ENCODE data around the gene C9orf40.

Gene C9orf40

DNA sequence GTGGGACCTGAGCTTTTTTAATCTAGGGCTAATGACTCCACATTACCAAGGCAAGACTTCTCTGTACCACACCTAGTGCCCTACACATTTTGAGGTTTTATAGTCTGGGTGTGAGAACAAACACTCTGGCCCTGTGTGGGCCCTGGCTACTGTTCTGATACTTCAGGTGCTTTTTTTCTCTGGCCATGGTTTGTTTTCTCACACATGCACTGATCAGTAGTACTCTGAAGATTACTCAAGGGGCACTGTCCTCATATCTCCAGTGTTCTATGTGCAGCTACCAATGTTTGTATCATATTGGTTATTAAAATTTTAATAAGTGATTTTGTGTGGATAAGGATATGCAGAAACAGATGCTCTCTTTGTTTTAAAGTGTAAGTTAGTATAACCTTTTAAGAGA, 5.9 kb upstream of the C9orf40 start:
- H3K9me3 Mint-ChIP-seq = peaks cover 0 to 6% of the 10 kb centered on the region in 2 donors
- peaks cover 4 to 11% of the 10 kb centered on the region in 2 donors for H3K4me1 Mint-ChIP-seq (ENCODE audit: low read depth in 2 of 2)
- DNase-seq = no peak
- peaks cover 5% of the 10 kb centered on the region for H3K36me3 Mint-ChIP-seq (ENCODE audit: insufficient read depth)
- H3K4me3 Mint-ChIP-seq = no peak overlapping the region
- ATAC-seq (replicated peaks) = no peak
- peak overlapping the region in 1 of 2 donors; percentile 7 for H3K27ac Mint-ChIP-seq
- no peaks in the 10 kb centered on the region for H3K27me3 Mint-ChIP-seq

- H3K36me3 Mint-ChIP-seq (ENCODE audit: insufficient read depth) = peaks cover 17% of the 10 kb centered on the region
- H3K4me3 Mint-ChIP-seq = peak overlapping the region; percentile 97
- H3K4me1 Mint-ChIP-seq (ENCODE audit: low read depth in 2 of 2) = peaks cover 14 to 17% of the 10 kb centered on the region in 2 donors
- ATAC-seq (replicated peaks) (no peak), DNase-seq (no peak)
- H3K9me3 Mint-ChIP-seq = no peaks in the 10 kb centered on the region
- peak overlapping the region; percentile 91 to 96 for H3K27ac Mint-ChIP-seq
- H3K27me3 Mint-ChIP-seq = no peaks in the 10 kb centered on the region
Observed at GRCh38 chr9:74953235-74953751, 581 bp upstream of the C9orf40 start.

- H3K4me1 Mint-ChIP-seq (ENCODE audit: low read depth in 2 of 2) = peaks cover 14 to 17% of the 10 kb centered on the region in 2 donors
- peak; percentile 36 for ATAC-seq (replicated peaks)
Observed at GRCh38 chr9:74951725-74952151, 974 bp downstream of the C9orf40 start.

GRCh38 chr9:74951107-74951720, 1.5 kb downstream of the C9orf40 start:
- Mint-ChIP-seq H3K4me3 (peak overlapping the region; percentile 97), H3K27me3 (no peaks in the 10 kb centered on the region), H3K9me3 (no peaks in the 10 kb centered on the region), H3K27ac (peak overlapping the region; percentile 91 to 96), H3K36me3 (ENCODE audit: insufficient read depth) (peaks cover 17% of the 10 kb centered on the region), H3K4me1 (ENCODE audit: low read depth in 2 of 2) (peaks cover 14 to 17% of the 10 kb centered on the region in 2 donors)
- DNase-seq = no peak
- ATAC-seq (replicated peaks) = no peak

More at GRCh38 chr9:74951725-74952151, 974 bp downstream of the C9orf40 start:
- DNase-seq = peak; percentile 33 to 46 (median 35)
- H3K4me3 Mint-ChIP-seq = peak overlapping the region; percentile 97
- no peaks in the 10 kb centered on the region for H3K9me3 Mint-ChIP-seq
- peaks cover 17% of the 10 kb centered on the region for H3K36me3 Mint-ChIP-seq (ENCODE audit: insufficient read depth)
- H3K27me3 Mint-ChIP-seq = no peaks in the 10 kb centered on the region
- peak overlapping the region; percentile 91 to 96 for H3K27ac Mint-ChIP-seq

GRCh38 chr9:74949859-74950855, 2.6 kb downstream of the C9orf40 start:
- Mint-ChIP-seq H3K4me3 (no peak overlapping the region), H3K27ac (no peak overlapping the region), H3K9me3 (no peaks in the 10 kb centered on the region), H3K4me1 (ENCODE audit: low read depth in 2 of 2) (peaks cover 14 to 17% of the 10 kb centered on the region in 2 donors), H3K36me3 (ENCODE audit: insufficient read depth) (peaks cover 17% of the 10 kb centered on the region), H3K27me3 (no peaks in the 10 kb centered on the region)
- DNase-seq = no peak
- no peak for ATAC-seq (replicated peaks)

- H3K9me3 Mint-ChIP-seq = no peaks in the 10 kb centered on the region
- DNase-seq = no peak
- ATAC-seq (replicated peaks) = no peak
- H3K4me1 Mint-ChIP-seq (ENCODE audit: low read depth in 2 of 2) = peaks cover 14 to 17% of the 10 kb centered on the region in 2 donors
- no peaks in the 10 kb centered on the region for H3K27me3 Mint-ChIP-seq
- peaks cover 17% of the 10 kb centered on the region for H3K36me3 Mint-ChIP-seq (ENCODE audit: insufficient read depth)
- no peak overlapping the region for H3K4me3 Mint-ChIP-seq
- H3K27ac Mint-ChIP-seq = no peak overlapping the region
Observed at GRCh38 chr9:74948937-74949336, 3.8 kb downstream of the C9orf40 start.

- no peaks in the 10 kb centered on the region for H3K27me3 Mint-ChIP-seq
- peaks cover 5% of the 10 kb centered on the region for H3K36me3 Mint-ChIP-seq (ENCODE audit: insufficient read depth)
- H3K4me3 Mint-ChIP-seq = no peak overlapping the region
- H3K27ac Mint-ChIP-seq = no peak overlapping the region
- H3K4me1 Mint-ChIP-seq (ENCODE audit: low read depth in 2 of 2) = peaks cover 13 to 16% of the 10 kb centered on the region in 2 donors
- ATAC-seq (replicated peaks) = no peak
- no peak for DNase-seq
- H3K9me3 Mint-ChIP-seq = peaks cover 0 to 3% of the 10 kb centered on the region in 2 donors
Observed at GRCh38 chr9:74946686-74947085, 6.0 kb downstream of the C9orf40 start.

DNA sequence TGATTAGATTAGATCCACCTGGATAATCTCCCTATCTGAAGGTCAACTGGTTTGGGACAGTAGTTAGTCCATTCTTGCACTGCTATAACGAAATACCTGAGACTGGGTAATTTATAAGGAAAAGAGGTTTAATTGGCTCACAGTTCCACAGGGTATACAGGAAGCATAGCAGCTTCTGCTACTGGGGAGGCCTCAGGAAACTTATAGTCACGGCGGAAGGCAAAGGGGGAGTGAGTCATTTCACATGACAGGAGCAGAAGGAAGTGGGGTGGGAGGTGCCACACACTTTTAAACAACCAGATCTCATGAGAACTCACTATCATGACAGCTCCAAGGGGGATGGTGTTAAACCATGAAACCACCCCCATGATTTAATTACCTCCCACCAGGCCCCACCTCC, 9.9 kb downstream of the C9orf40 start:
- Mint-ChIP-seq H3K27me3 (no peaks in the 10 kb centered on the region), H3K4me1 (ENCODE audit: low read depth in 2 of 2) (peaks cover 8 to 10% of the 10 kb centered on the region in 2 donors), H3K27ac (peak overlapping the region; percentile 69 to 76), H3K9me3 (peaks cover 0 to 3% of the 10 kb centered on the region in 2 donors), H3K36me3 (ENCODE audit: insufficient read depth) (no peaks in the 10 kb centered on the region), H3K4me3 (no peak overlapping the region)
- DNase-seq (peak in 1 of 3 experiments; percentile 8), ATAC-seq (replicated peaks) (peak; percentile 88)

DNA sequence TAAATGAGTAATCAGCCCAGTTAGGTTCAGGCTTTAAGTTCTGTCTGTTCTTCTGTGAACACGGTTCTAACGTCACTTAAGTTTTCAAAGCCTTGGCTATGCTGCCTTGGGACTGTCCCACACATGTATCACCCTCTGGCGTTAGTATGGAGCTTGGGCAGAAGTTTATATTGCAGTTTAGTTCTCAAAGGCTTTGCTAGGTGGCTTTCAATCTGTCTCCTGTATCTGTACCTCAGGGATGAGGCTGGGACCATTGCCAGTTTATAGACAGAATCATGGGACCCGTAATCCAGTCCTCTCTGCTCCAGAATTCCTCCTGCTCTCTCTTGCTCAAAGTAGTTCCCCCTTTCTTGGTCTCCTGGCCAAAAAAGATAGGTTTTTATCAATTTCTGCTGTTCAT, 12.1 kb downstream of the C9orf40 start:
- H3K4me1 Mint-ChIP-seq (ENCODE audit: low read depth in 2 of 2) = peaks cover 8 to 10% of the 10 kb centered on the region in 2 donors

GRCh38 chr9:74935008-74935407, 17.7 kb downstream of the C9orf40 start:
- Mint-ChIP-seq H3K4me3 (no peak overlapping the region), H3K9me3 (no peaks in the 10 kb centered on the region), H3K27me3 (peaks cover 7 to 15% of the 10 kb centered on the region in 2 donors), H3K27ac (no peak overlapping the region), H3K36me3 (ENCODE audit: insufficient read depth) (peaks cover 2% of the 10 kb centered on the region), H3K4me1 (ENCODE audit: low read depth in 2 of 2) (no peaks in the 10 kb centered on the region)
- ATAC-seq (replicated peaks) (no peak), DNase-seq (no peak)

More for the DNA sequence above, 12.1 kb downstream of the C9orf40 start:
- Mint-ChIP-seq H3K36me3 (ENCODE audit: insufficient read depth) (no peaks in the 10 kb centered on the region), H3K27me3 (no peaks in the 10 kb centered on the region), H3K27ac (no peak overlapping the region), H3K9me3 (peaks cover 0 to 3% of the 10 kb centered on the region in 2 donors), H3K4me3 (no peak overlapping the region)
- no peak for DNase-seq
- no peak for ATAC-seq (replicated peaks)

GRCh38 chr9:74921737-74922136, 31.0 kb downstream of the C9orf40 start:
- Mint-ChIP-seq H3K36me3 (ENCODE audit: insufficient read depth) (peaks cover 4% of the 10 kb centered on the region), H3K9me3 (peaks cover 0 to 2% of the 10 kb centered on the region in 2 donors), H3K27ac (peak overlapping the region in 1 of 2 donors; percentile 5), H3K4me1 (ENCODE audit: low read depth in 2 of 2) (no peaks in the 10 kb centered on the region), H3K27me3 (peaks cover under 1 to 2% of the 10 kb centered on the region in 2 donors), H3K4me3 (no peak overlapping the region)
- DNase-seq (no peak), ATAC-seq (replicated peaks) (no peak)

GRCh38 chr9:74920944-74921626, 31.6 kb downstream of the C9orf40 start:
- no peaks in the 10 kb centered on the region for H3K4me1 Mint-ChIP-seq (ENCODE audit: low read depth in 2 of 2)
- no peak for ATAC-seq (replicated peaks)
- no peak for DNase-seq
- H3K4me3 Mint-ChIP-seq = no peak overlapping the region
- H3K9me3 Mint-ChIP-seq = peaks cover 0 to 2% of the 10 kb centered on the region in 2 donors
- H3K36me3 Mint-ChIP-seq (ENCODE audit: insufficient read depth) = peaks cover 4% of the 10 kb centered on the region
- no peaks in the 10 kb centered on the region for H3K27me3 Mint-ChIP-seq
- peak overlapping the region in 1 of 2 donors; percentile 5 for H3K27ac Mint-ChIP-seq

GRCh38 chr9:74910036-74910435, 42.7 kb downstream of the C9orf40 start:
- Mint-ChIP-seq H3K36me3 (ENCODE audit: insufficient read depth) (no peaks in the 10 kb centered on the region), H3K9me3 (peaks cover 0 to 3% of the 10 kb centered on the region in 2 donors), H3K27ac (no peak overlapping the region), H3K4me3 (no peak overlapping the region), H3K27me3 (peaks cover 34 to 42% of the 10 kb centered on the region in 2 donors), H3K4me1 (ENCODE audit: low read depth in 2 of 2) (no peaks in the 10 kb centered on the region)
- ATAC-seq (replicated peaks) (no peak), DNase-seq (no peak)
